Neural cell (in vitro differentiated cells): Measurements from ENCODE around the gene DKK2.

Experiments
- CTCF ChIP-seq: fragments of 450-650 bp; IDR thresholded peaks from 2 replicates; pipeline ENCODE4 v1.5.1; 2014; ENCODE audit warnings: antibody characterized with exemption, mild to moderate bottlenecking, moderate library complexity; ENCODE audit not compliant: poor library complexity, severe bottlenecking
- EP300 ChIP-seq: fragments of 450-650 bp; conservative IDR thresholded peaks from 2 replicates; pipeline ENCODE4 v1.6.1; 2014; ENCODE audit warnings: antibody characterized with exemption, mild to moderate bottlenecking, moderate library complexity; ENCODE audit not compliant: poor library complexity, severe bottlenecking

GRCh38 chr4:106909486-106910188, 126.5 kb downstream of the DKK2 start:
- TF ChIP-seq CTCF: no peak
- no peak for TF ChIP-seq EP300
